Osteoblast (primary cell): ENCODE measurements around the gene ANKEF1. TPM values are rescaled to one million over a fixed set of nuclear protein-coding genes. Genes with fewer than 3 reads are reported as not detected.
A peak's percentile ranks its signal among the peaks of the same experiment; 100 is the strongest.

Experiments
- DNase-seq: peaks from one replicate; pipeline ENCODE4 v3.0.0; 2011; ENCODE audit warnings: low spot score, mixed read lengths; ENCODE audit not compliant: insufficient read length; ENCODE audit errors: missing footprints
- H2AFZ ChIP-seq: 2 replicates; pipeline ENCODE4 v1.6.0; 2011; ENCODE audit warnings: mild to moderate bottlenecking, low read length
- H3K27ac ChIP-seq: 2 replicates; pipeline ENCODE4 v1.5.1; 2011; ENCODE audit warnings: mild to moderate bottlenecking, low read depth, low read length, moderate library complexity
- H3K27me3 ChIP-seq: 2 replicates; pipeline ENCODE4 v1.6.0; 2012; ENCODE audit warnings: mild to moderate bottlenecking, control low read depth, inconsistent platforms, low read length, moderate library complexity; ENCODE audit not compliant: insufficient read depth
- H3K36me3 ChIP-seq: 2 replicates; pipeline ENCODE4 v1.5.1; 2011; ENCODE audit warnings: mild to moderate bottlenecking, low read length, control low read depth, moderate library complexity; ENCODE audit not compliant: insufficient read depth
- H3K4me1 ChIP-seq: 2 replicates; pipeline ENCODE4 v1.5.1; 2011; ENCODE audit warnings: mild to moderate bottlenecking, low read length, control low read depth, moderate library complexity; ENCODE audit not compliant: insufficient read depth
- H3K4me2 ChIP-seq: 2 replicates; pipeline ENCODE4 v1.6.0; 2011; ENCODE audit warnings: mild to moderate bottlenecking, low read length; ENCODE audit not compliant: insufficient read depth
- H3K4me3 ChIP-seq: fragments of 200-600 bp; sonication (generic); 3 replicates; pipeline ENCODE4 v1.5.1; 2012; ENCODE audit warnings: mild to moderate bottlenecking, low read length, inconsistent platforms; ENCODE audit not compliant: insufficient read depth
- H3K79me2 ChIP-seq: 2 replicates; pipeline ENCODE4 v1.6.0; 2012; ENCODE audit warnings: mild to moderate bottlenecking, low read length, control low read depth, inconsistent platforms; ENCODE audit not compliant: insufficient read depth
- H3K9me3 ChIP-seq: 2 replicates; pipeline ENCODE4 v1.5.1; 2011; ENCODE audit warnings: low read depth, low read length, control low read depth
- H4K20me1 ChIP-seq: 2 replicates; pipeline ENCODE4 v1.6.0; 2012; ENCODE audit warnings: mild to moderate bottlenecking, low read length, control low read depth; ENCODE audit not compliant: insufficient read depth
- total RNA-seq: library from RNA; depleted of rRNA; stranded (reverse); fragments of >200 nt; gene quantifications from 2 replicates; pipeline ENCODE4 v1.2.3, GENCODE V29; 2012
- TF ChIP-seq, protein P1 (sequence below): IDR thresholded peaks from 2 replicates; pipeline ENCODE4 v1.5.1; 2011; ENCODE audit warnings: mild to moderate bottlenecking, low read depth, low read length, moderate library complexity; ENCODE audit errors: extremely low read depth

The ANKEF1 gene
- total RNA-seq, 1 donor, result 2.5 TPM

DNA sequence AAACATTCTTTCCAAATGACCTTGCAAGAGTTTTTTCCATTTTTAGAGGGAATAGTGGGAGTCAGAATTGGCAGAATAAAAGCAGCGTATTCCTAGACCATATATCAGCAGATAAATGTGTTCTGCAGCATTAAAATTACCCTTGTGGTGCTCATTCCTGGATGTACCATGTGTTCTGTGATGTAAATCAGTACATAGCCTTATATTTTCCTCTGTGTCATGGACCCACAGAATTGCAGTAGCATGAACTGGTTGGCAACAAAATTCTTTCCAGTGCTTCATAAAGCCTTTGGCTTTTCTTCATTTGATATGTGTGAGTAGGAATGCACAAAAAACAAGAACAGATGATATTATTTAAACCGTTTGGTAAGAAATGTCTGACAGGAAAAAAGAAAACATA is 32.5 kb downstream of the ANKEF1 start:
- Histone ChIP-seq H2AFZ (no peak overlapping the region), H3K27ac (no peak overlapping the region), H3K79me2 (no peaks in the 10 kb centered on the region), H3K27me3 (peaks cover 4% of the 10 kb centered on the region), H3K9me3 (no peaks in the 10 kb centered on the region), H3K4me2 (no peak overlapping the region), H3K36me3 (no peaks in the 10 kb centered on the region), H4K20me1 (no peaks in the 10 kb centered on the region), H3K4me1 (no peaks in the 10 kb centered on the region), H3K4me3 (no peak overlapping the region)
- TF ChIP-seq, protein P1, sequence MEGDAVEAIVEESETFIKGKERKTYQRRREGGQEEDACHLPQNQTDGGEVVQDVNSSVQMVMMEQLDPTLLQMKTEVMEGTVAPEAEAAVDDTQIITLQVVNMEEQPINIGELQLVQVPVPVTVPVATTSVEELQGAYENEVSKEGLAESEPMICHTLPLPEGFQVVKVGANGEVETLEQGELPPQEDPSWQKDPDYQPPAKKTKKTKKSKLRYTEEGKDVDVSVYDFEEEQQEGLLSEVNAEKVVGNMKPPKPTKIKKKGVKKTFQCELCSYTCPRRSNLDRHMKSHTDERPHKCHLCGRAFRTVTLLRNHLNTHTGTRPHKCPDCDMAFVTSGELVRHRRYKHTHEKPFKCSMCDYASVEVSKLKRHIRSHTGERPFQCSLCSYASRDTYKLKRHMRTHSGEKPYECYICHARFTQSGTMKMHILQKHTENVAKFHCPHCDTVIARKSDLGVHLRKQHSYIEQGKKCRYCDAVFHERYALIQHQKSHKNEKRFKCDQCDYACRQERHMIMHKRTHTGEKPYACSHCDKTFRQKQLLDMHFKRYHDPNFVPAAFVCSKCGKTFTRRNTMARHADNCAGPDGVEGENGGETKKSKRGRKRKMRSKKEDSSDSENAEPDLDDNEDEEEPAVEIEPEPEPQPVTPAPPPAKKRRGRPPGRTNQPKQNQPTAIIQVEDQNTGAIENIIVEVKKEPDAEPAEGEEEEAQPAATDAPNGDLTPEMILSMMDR, result no peak
- peak; percentile 0 for DNase-seq

DNA sequence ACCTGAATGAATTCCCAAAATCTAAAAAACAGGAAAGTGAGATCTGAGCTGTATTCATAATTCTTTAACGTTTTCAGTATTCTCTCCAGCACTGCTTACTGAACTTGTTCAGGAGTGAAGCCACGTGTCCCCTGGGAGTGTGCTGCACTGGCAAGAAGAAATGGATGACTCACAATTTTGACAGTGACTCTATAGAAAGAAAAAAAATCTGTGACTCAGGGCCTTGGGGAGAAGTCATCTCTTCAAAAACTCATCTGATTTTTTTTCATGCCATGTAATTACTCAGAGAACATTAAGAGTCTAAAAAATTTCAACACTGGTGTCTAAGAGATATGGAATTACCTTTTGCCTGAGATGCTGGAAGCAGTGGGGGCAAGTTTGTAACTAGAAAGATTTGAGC is 39.7 kb downstream of the ANKEF1 start:
- Histone ChIP-seq H2AFZ (no peak overlapping the region), H3K79me2 (no peaks in the 10 kb centered on the region), H3K9me3 (no peaks in the 10 kb centered on the region), H3K36me3 (no peaks in the 10 kb centered on the region), H3K4me3 (no peak overlapping the region), H4K20me1 (no peaks in the 10 kb centered on the region), H3K27me3 (no peaks in the 10 kb centered on the region), H3K4me1 (peaks cover 23% of the 10 kb centered on the region), H3K4me2 (peak overlapping the region; percentile 55), H3K27ac (no peak overlapping the region)
- TF ChIP-seq, protein P1, result no peak
- DNase-seq, result peak; percentile 6

DNA sequence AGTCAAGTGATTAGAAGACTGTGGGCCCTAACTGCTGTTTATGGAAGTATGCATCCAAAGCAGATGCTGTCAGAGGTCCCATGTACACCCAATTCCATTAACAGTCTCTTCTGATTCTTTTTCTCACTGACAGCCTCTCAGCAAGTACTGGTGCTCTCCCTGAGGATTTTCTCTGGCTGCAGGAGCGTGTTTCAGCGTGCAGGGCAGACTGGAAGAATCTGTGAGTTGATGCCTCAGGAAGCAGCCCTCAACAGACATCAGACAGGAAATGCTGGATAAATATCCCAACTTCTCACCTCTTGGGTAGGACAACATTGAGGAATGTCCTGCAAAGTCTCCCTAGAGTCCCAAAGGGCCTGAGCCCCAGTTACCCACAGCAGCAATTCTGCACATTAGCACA is 40.8 kb downstream of the ANKEF1 start:
- DNase-seq, result no peak

DNA sequence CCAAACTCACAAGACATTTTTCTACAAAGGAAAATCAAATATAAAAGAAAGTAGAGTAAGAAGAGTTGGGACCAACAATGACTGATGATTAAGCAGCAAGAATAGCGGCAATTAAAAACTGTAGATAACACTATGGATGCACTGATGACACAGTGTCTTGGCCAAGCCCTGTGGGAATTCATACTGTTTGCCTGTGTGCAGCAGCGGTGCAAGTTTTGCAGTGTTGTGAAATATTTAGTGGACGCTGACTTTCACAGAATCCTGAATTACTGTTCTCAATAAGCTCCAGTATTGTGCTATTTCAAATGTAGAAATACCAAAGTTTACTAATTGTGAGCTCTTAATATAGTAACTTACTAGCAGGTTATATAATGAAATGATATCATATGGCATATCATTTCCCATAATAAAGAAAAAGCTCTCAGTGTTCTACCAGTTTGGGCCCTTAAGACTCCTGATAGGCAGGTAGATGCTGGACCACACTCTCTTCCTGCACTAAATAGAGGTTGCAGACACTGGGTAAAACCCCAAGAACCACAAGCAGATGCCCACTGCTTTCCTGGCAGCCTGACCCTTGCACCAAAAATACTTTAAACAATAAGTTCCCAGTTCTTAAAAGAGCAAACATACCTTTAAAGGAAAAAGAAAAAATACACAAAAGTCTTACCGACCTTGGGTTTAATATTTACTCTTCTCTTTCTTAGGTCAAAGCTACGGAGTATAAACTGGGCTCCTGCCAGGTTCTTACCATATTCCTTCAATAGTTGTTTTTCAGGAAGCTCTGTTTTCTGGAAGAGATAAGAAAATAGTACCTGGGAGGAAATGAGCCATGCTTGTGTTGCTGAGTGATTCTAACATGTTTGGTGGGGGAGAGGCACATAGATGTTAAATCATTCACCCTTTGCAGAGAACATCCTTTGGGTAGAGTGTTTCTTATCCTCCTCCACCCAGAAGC is 41.6 kb downstream of the ANKEF1 start:
- Histone ChIP-seq H3K4me1 (peaks cover 28% of the 10 kb centered on the region), H3K27ac (no peak overlapping the region), H4K20me1 (no peaks in the 10 kb centered on the region), H3K4me2 (no peak overlapping the region), H3K4me3 (no peak overlapping the region), H3K79me2 (no peaks in the 10 kb centered on the region), H3K9me3 (no peaks in the 10 kb centered on the region), H2AFZ (no peak overlapping the region), H3K27me3 (no peaks in the 10 kb centered on the region), H3K36me3 (no peaks in the 10 kb centered on the region)
- TF ChIP-seq, protein P1, result no peak
- no peak for DNase-seq

More for the DNA sequence above, 40.8 kb downstream of the ANKEF1 start:
- Histone ChIP-seq H2AFZ (no peak overlapping the region), H3K79me2 (no peaks in the 10 kb centered on the region), H3K4me2 (no peak overlapping the region), H3K27me3 (no peaks in the 10 kb centered on the region), H3K4me1 (peaks cover 28% of the 10 kb centered on the region), H3K27ac (no peak overlapping the region), H3K36me3 (no peaks in the 10 kb centered on the region), H3K9me3 (no peaks in the 10 kb centered on the region), H3K4me3 (no peak overlapping the region), H4K20me1 (no peaks in the 10 kb centered on the region)
- TF ChIP-seq, protein P1, result no peak
